Fibroblast of lung (primary cell): ENCODE measurements around the gene UBE2G1. TPM values are rescaled to one million over a fixed set of nuclear protein-coding genes. Genes with fewer than 3 reads are reported as not detected.

Experiments used
- DNase-seq, 2 donors: peaks; one replicate each; pipeline versions ENCODE4 v3.0.0 to v3.0.0-alpha.2; 2010; ENCODE audit warnings: low read depth in 2 of 2
- H2AFZ ChIP-seq: 2 replicates; pipeline ENCODE4 v1.5.1; 2012; ENCODE audit warnings: low read length, control low read depth, inconsistent platforms
- H3K27ac ChIP-seq: 2 replicates; pipeline ENCODE4 v1.5.1; 2011; ENCODE audit warnings: low read length, control low read depth; ENCODE audit not compliant: insufficient read depth
- H3K27me3 ChIP-seq: 2 replicates; pipeline ENCODE4 v1.5.1; 2011; ENCODE audit warnings: mild to moderate bottlenecking, low read length; ENCODE audit not compliant: control insufficient read depth, insufficient read depth
- H3K36me3 ChIP-seq: 2 replicates; pipeline ENCODE4 v1.5.1; 2011; ENCODE audit warnings: low read length; ENCODE audit not compliant: control insufficient read depth, insufficient read depth
- H3K4me1 ChIP-seq: 2 replicates; pipeline ENCODE4 v1.5.1; 2011; ENCODE audit warnings: low read length; ENCODE audit not compliant: control insufficient read depth, insufficient read depth; ENCODE audit errors: extremely low read depth
- H3K4me2 ChIP-seq: 2 replicates; pipeline ENCODE4 v1.5.1; 2011; ENCODE audit warnings: low read length, control low read depth; ENCODE audit not compliant: insufficient read depth; ENCODE audit errors: extremely low read depth
- H3K4me3 ChIP-seq, 4 experiments: fragments of 200-600 bp in 1 of 4; sonication (generic) in 1 of 4; replicated peaks in 1 of 4; 2 replicates each; pipeline ENCODE4 v1.5.1; 2011 to 2016; ENCODE audit warnings: low read length in 4 of 4, low read depth in 3 of 4, mild to moderate bottlenecking in 3 of 4, control low read depth in 2 of 4, inconsistent platforms in 1 of 4, mixed read lengths in 1 of 4; ENCODE audit not compliant: insufficient read depth in 1 of 4; ENCODE audit errors: control extremely low read depth in 1 of 4
- H3K79me2 ChIP-seq: 2 replicates; pipeline ENCODE4 v1.5.1; 2012; ENCODE audit warnings: mild to moderate bottlenecking, low read length, inconsistent platforms; ENCODE audit not compliant: control insufficient read depth, insufficient read depth
- H3K9ac ChIP-seq: 2 replicates; pipeline ENCODE4 v1.5.1; 2011; ENCODE audit warnings: mild to moderate bottlenecking, low read length, control low read depth; ENCODE audit not compliant: insufficient read depth
- H3K9me3 ChIP-seq: 2 replicates; pipeline ENCODE4 v1.5.1; 2012; ENCODE audit warnings: low read depth, low read length; ENCODE audit not compliant: control insufficient read depth, insufficient read depth
- H4K20me1 ChIP-seq: 2 replicates; pipeline ENCODE4 v1.5.1; 2011; ENCODE audit warnings: low read length; ENCODE audit not compliant: control insufficient read depth, insufficient read depth; ENCODE audit errors: extremely low read depth
- EZH2 ChIP-seq: IDR thresholded peaks from 2 replicates; pipeline ENCODE4 v1.5.1; 2012; ENCODE audit warnings: low read length, control low read depth, mild to moderate bottlenecking; ENCODE audit errors: missing control alignments
- polyA minus RNA-seq: library from RNA; depleted of rRNA, polyadenylated mRNA; stranded (reverse); fragments of >200 nt; gene quantifications from 2 replicates; pipeline ENCODE4 v1.2.3, GENCODE V29; 2011; ENCODE audit warnings: low replicate concordance
- polyA plus RNA-seq, 2 donors: library from polyadenylated mRNA; depleted of rRNA in 1 of 2; stranded (reverse) in 1 of 2; unstranded in 1 of 2; fragments of >200 nt; gene quantifications; 2 replicates each; pipeline ENCODE4 v1.2.1, GENCODE V29; 2011 to 2012; ENCODE audit warnings: missing spikeins in 1 of 2
- total RNA-seq: library from RNA; depleted of rRNA; stranded (reverse); fragments of >200 nt; gene quantifications from 2 replicates; pipeline ENCODE4 v1.2.1, GENCODE V29; 2014
- TF ChIP-seq, protein P1 (sequence below), 2 donors: IDR thresholded peaks in 1 of 2; conservative IDR thresholded peaks in 1 of 2; 1 replicate in 1 of 2; 2 replicates in 1 of 2; pipeline ENCODE4 v1.5.1; 2011 to 2012; ENCODE audit warnings: low read length in 2 of 2, control low read depth in 1 of 2, inconsistent platforms in 1 of 2, low read depth in 1 of 2, mild to moderate bottlenecking in 1 of 2

The UBE2G1 gene, protein sequence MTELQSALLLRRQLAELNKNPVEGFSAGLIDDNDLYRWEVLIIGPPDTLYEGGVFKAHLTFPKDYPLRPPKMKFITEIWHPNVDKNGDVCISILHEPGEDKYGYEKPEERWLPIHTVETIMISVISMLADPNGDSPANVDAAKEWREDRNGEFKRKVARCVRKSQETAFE
- 24.4 and 30.7 TPM in 2 replicates for total RNA-seq
- polyA plus RNA-seq = 45.2 and 48.4 TPM in 2 replicates
- polyA plus RNA-seq (2012) = 35.5 and 37.2 TPM in 2 replicates
- polyA minus RNA-seq = 10.1 and 10.3 TPM in 2 replicates

DNA sequence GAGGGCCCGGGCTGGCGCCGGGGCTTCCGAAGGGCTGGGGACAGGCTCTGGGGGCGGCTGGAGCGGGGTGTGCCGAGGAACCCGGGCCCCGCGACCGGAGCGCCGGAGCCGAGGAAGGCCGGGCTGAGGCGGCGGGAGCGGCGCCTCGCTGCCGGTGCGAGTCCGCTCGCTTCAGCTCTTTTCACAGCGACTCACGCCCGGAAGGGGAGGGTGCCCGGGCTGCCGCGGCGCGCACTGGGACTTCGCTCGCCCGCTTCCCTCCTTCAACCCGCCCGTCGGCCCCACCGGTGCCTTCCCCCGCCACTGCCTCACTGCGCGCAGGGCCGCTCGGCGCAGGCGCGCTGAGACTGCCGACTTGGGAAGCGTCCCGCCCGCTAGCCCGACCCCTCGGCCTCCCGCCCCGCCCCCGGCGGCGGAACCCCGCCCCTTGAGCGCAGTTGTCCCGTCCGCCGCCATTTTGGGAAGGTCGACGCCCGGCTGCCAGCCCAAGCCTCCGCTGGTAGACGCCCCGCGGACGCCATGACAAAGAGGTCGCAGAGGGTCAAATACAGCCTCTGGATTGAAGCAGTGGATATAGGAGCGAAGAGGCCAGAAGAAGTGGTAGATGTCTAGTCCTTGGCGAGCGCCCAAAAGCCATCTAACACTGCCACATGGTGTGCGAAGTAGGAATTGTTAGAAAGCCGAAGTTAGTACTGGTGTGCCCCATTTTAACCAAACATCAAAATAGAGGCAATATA is at the start of gene UBE2G1:
Gene UBE2G1 (minus strand): TSS at position 349 of the 737 bp plus-strand sequence. CDS start 359 bp downstream, outside the sequence.
- peak within 1 kb of the TSS; percentile 55 for H3K4me2 ChIP-seq
- no peaks in the 10 kb centered on the region for H3K4me1 ChIP-seq

DNA sequence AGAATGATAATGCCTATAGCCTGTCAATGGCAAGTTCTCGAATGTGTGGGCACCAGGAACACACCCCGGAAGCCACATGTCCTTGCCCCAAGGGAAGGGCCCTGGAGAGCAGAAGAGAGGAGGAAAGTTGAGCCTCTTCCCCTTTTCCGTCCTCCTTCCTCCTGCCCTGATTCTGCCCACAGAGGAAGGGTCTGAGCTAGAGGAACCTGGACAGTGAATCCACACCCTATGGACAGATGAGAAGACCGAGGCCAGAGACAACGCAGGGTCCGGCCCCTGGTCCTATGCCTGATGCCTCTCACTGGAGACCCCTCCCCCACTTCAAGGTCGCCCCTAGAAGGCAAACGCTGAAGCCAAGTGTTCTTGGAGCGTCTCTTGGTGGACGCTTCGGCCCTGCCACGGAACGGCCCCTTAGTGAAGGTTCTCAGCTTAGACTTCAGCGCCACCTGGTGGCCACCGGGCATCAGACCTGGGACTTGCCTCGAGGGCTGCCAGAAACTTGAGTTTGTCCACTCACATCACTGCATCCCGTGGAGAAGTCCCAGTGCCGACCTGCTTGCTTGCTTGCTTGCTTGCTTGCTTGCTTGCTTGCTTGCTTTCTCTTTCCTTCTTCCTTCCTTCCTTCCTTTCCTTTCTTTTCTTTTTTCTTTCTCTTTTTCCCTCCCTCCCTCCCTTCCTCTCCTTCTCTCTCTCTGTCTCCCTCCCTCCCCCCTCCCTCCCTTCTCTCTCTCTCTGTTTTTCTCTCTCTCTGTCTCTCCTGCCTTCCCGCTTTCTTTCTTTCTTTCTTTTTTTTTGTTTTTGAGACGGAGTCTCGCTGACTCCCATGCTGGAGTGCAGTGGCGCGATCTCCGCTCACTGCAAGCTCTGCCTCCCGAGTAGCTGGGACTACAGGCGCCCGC is 46.7 kb upstream of the UBE2G1 start:
- H3K27ac ChIP-seq = no peak overlapping the region
- H2AFZ ChIP-seq = peak overlapping the region; percentile 61
- H3K9me3 ChIP-seq = no peaks in the 10 kb centered on the region
- H3K36me3 ChIP-seq = no peaks in the 10 kb centered on the region
- DNase-seq = peak; percentile 73 to 89
- TF ChIP-seq, protein P1, sequence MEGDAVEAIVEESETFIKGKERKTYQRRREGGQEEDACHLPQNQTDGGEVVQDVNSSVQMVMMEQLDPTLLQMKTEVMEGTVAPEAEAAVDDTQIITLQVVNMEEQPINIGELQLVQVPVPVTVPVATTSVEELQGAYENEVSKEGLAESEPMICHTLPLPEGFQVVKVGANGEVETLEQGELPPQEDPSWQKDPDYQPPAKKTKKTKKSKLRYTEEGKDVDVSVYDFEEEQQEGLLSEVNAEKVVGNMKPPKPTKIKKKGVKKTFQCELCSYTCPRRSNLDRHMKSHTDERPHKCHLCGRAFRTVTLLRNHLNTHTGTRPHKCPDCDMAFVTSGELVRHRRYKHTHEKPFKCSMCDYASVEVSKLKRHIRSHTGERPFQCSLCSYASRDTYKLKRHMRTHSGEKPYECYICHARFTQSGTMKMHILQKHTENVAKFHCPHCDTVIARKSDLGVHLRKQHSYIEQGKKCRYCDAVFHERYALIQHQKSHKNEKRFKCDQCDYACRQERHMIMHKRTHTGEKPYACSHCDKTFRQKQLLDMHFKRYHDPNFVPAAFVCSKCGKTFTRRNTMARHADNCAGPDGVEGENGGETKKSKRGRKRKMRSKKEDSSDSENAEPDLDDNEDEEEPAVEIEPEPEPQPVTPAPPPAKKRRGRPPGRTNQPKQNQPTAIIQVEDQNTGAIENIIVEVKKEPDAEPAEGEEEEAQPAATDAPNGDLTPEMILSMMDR (conservative IDR thresholded peaks at IDR 0.05 in 1 of 2, IDR thresholded peaks at IDR 0.05 in 1 of 2; ENCODE audit: low read depth in 1 of 2, low read length in 2 of 2) = peak; percentile 80 to 90
- no peak for TF ChIP-seq EZH2
- no peak overlapping the region for H3K9ac ChIP-seq
- no peaks in the 10 kb centered on the region for H3K27me3 ChIP-seq
- no peaks in the 10 kb centered on the region for H3K79me2 ChIP-seq
- no peak overlapping the region for H3K4me3 ChIP-seq
- no peaks in the 10 kb centered on the region for H3K4me1 ChIP-seq
- H4K20me1 ChIP-seq = no peaks in the 10 kb centered on the region
- H3K4me2 ChIP-seq = peak overlapping the region; percentile 46

More for the DNA sequence above, at the start of gene UBE2G1:
- no peaks in the 10 kb centered on the region for H3K36me3 ChIP-seq
- no peaks in the 10 kb centered on the region for H4K20me1 ChIP-seq
- H3K9me3 ChIP-seq = no peaks in the 10 kb centered on the region
- H3K27me3 ChIP-seq = no peaks in the 10 kb centered on the region
- peak within 1 kb of the TSS; percentile 85 for H3K27ac ChIP-seq
- peaks cover 45% of the 10 kb centered on the region for H3K79me2 ChIP-seq
- H3K9ac ChIP-seq = peak within 1 kb of the TSS; percentile 90
- H2AFZ ChIP-seq = peak within 1 kb of the TSS; percentile 74
- TF ChIP-seq, protein P1 (conservative IDR thresholded peaks at IDR 0.05 in 1 of 2, IDR thresholded peaks at IDR 0.05 in 1 of 2; ENCODE audit: low read depth in 1 of 2, low read length in 2 of 2) = peak in 1 of 2 donors; percentile 10
- no peak for TF ChIP-seq EZH2
- DNase-seq = peak; percentile 91 to 96
- peak within 1 kb of the TSS; percentile 46 to 89 (median 84) for H3K4me3 ChIP-seq
